GM21515 (cell line): Measurements from ENCODE around the gene KRTAP1-5.
"Not testable (repeated sequence)": the region's sequence is repeated elsewhere in the genome, so short reads cannot be mapped to it uniquely, and the experiment has no call there.

Experiments used
- ATAC-seq: cut with Tn5 transposase; IDR thresholded peaks from one replicate; pipeline ENCODE4 v1.9.1; 2021; ENCODE audit not compliant: unreplicated experiment

KRTAP1-5 gene

GRCh38 chr17:41026715-41027471 is at the start of gene KRTAP1-5:
Gene KRTAP1-5, minus strand, starts transcription at chr17:41027208. Its CDS starts 53 bp downstream, at chr17:41027155.
- no peak for ATAC-seq

- ATAC-seq: no peak
Observed at GRCh38 chr17:41076788-41077187, 49.8 kb upstream of the KRTAP1-5 start.

GRCh38 chr17:41073676-41074075 is 46.7 kb upstream of the KRTAP1-5 start:
- ATAC-seq: no peak

- no peak for ATAC-seq
Observed at GRCh38 chr17:41071606-41072360, 44.8 kb upstream of the KRTAP1-5 start.

- no peak for ATAC-seq
Observed at GRCh38 chr17:41069031-41069430, 42.0 kb upstream of the KRTAP1-5 start.

GRCh38 chr17:41067281-41067680 is 40.3 kb upstream of the KRTAP1-5 start:
- no peak for ATAC-seq

GRCh38 chr17:41065829-41066624 is 39.0 kb upstream of the KRTAP1-5 start, which contains the start of gene KRTAP2-4:
Gene KRTAP2-4, minus strand, starts transcription at chr17:41065879. Its CDS starts 34 bp downstream, at chr17:41065845.
- no peak for ATAC-seq

- ATAC-seq: not testable (repeated sequence)
Observed at GRCh38 chr17:41065016-41065689, 38.1 kb upstream of the KRTAP1-5 start.

GRCh38 chr17:41064301-41064700 is 37.3 kb upstream of the KRTAP1-5 start:
- no peak for ATAC-seq

GRCh38 chr17:41063449-41063848 is 36.4 kb upstream of the KRTAP1-5 start:
- ATAC-seq: no peak

- ATAC-seq: no peak
Observed at GRCh38 chr17:41061964-41062363, 35.0 kb upstream of the KRTAP1-5 start.

- no peak for ATAC-seq
Observed at GRCh38 chr17:41060052-41060604, 33.1 kb upstream of the KRTAP1-5 start, which contains the start of gene KRTAP2-3. Gene KRTAP2-3, minus strand, starts transcription at chr17:41060114. Its CDS starts 64 bp downstream, at chr17:41060050.

- not testable (repeated sequence) for ATAC-seq
Observed at GRCh38 chr17:41059276-41060051, 32.5 kb upstream of the KRTAP1-5 start.

- ATAC-seq: no peak
Observed at GRCh38 chr17:41058741-41059140, 31.7 kb upstream of the KRTAP1-5 start.

- no peak for ATAC-seq
Observed at GRCh38 chr17:41057547-41057946, 30.5 kb upstream of the KRTAP1-5 start.

GRCh38 chr17:41055130-41055529 is 28.1 kb upstream of the KRTAP1-5 start, which contains the start of gene KRTAP2-2:
Gene KRTAP2-2, minus strand, starts transcription at chr17:41055230. Its CDS starts 19 bp downstream, at chr17:41055211.
- not testable (repeated sequence) for ATAC-seq

- ATAC-seq: not testable (repeated sequence)
Observed at GRCh38 chr17:41054556-41054955, 27.5 kb upstream of the KRTAP1-5 start.

GRCh38 chr17:41054025-41054424 is 27.0 kb upstream of the KRTAP1-5 start:
- no peak for ATAC-seq

- ATAC-seq: no peak
Observed at GRCh38 chr17:41052566-41052965, 25.6 kb upstream of the KRTAP1-5 start.
